Measurements from ENCODE around the gene TIPIN.
"Not testable (repeated sequence)": the region's sequence is repeated elsewhere in the genome, so short reads cannot be mapped to it uniquely, and the experiment has no call there.

Gene TIPIN

GRCh38 chr15:66381376-66381775 lies 24.9 kb upstream of the TIPIN start:
- not testable (repeated sequence) for DNase-seq (ENCODE audit: low spot score)

- DNase-seq (ENCODE audit: low spot score) = no peak
Measured at GRCh38 chr15:66378814-66379430, 22.4 kb upstream of the TIPIN start.

- DNase-seq (ENCODE audit: low spot score) = no peak
Measured at GRCh38 chr15:66374179-66374578, 17.7 kb upstream of the TIPIN start.

GRCh38 chr15:66369773-66370651 lies 13.5 kb upstream of the TIPIN start:
- peak; percentile 18 for DNase-seq (ENCODE audit: low spot score)

- DNase-seq (ENCODE audit: low spot score) = no peak
Measured at GRCh38 chr15:66364944-66365528, 8.6 kb upstream of the TIPIN start.

- no peak for DNase-seq (ENCODE audit: low spot score)
Measured at GRCh38 chr15:66362776-66363175, 6.3 kb upstream of the TIPIN start.

- not testable (repeated sequence) for DNase-seq (ENCODE audit: low spot score)
Measured at GRCh38 chr15:66361745-66362460, 5.4 kb upstream of the TIPIN start.

- DNase-seq (ENCODE audit: low spot score) = no peak
Measured at GRCh38 chr15:66359740-66360139, 3.3 kb upstream of the TIPIN start.

GRCh38 chr15:66356077-66356358 lies 467 bp downstream of the TIPIN start:
- no peak for DNase-seq (ENCODE audit: low spot score)

GRCh38 chr15:66348530-66348929 lies 8.0 kb downstream of the TIPIN start:
- DNase-seq (ENCODE audit: low spot score) = not testable (repeated sequence)

- DNase-seq (ENCODE audit: low spot score) = no peak
Measured at GRCh38 chr15:66328771-66329170, 27.7 kb downstream of the TIPIN start.

- no peak for DNase-seq (ENCODE audit: low spot score)
Measured at GRCh38 chr15:66327736-66328135, 28.7 kb downstream of the TIPIN start.

- no peak for DNase-seq (ENCODE audit: low spot score)
Measured at GRCh38 chr15:66326051-66326450, 30.4 kb downstream of the TIPIN start.

- no peak for DNase-seq (ENCODE audit: low spot score)
Measured at GRCh38 chr15:66323312-66323928, 33.1 kb downstream of the TIPIN start.

- DNase-seq (ENCODE audit: low spot score) = no peak
Measured at GRCh38 chr15:66312144-66312543, 44.3 kb downstream of the TIPIN start.

GRCh38 chr15:66310786-66311185 lies 45.7 kb downstream of the TIPIN start:
- DNase-seq (ENCODE audit: low spot score) = no peak

GRCh38 chr15:66309828-66310227 lies 46.7 kb downstream of the TIPIN start:
- no peak for DNase-seq (ENCODE audit: low spot score)

GRCh38 chr15:66308531-66308930 lies 48.0 kb downstream of the TIPIN start:
- no peak for DNase-seq (ENCODE audit: low spot score)

- DNase-seq (ENCODE audit: low spot score) = no peak
Measured at GRCh38 chr15:66306381-66306780, 50.1 kb downstream of the TIPIN start.

GRCh38 chr15:66304425-66304824 lies 52.1 kb downstream of the TIPIN start:
- DNase-seq (ENCODE audit: low spot score) = not testable (repeated sequence)

GRCh38 chr15:66302489-66303278 lies 53.8 kb downstream of the TIPIN start:
- DNase-seq (ENCODE audit: low spot score) = no peak
